NK-92 treated with Interleukin-12 subunit alpha and Interleukin-12 subunit beta, amount 100 ng/mL, for 24 hours (cell line): Measurements from ENCODE around the gene RAB40A.
"Not testable (repeated sequence)": the region's sequence is repeated elsewhere in the genome, so short reads cannot be mapped to it uniquely, and the experiment has no call there.

ENCODE experiments used
- DNase-seq: peaks from one replicate; lab custom pipeline; 2025; lab: John Stamatoyannopoulos, UW

Gene RAB40A

GRCh38 chrX:103461156-103461555 lies 58.1 kb downstream of the RAB40A start:
- no peak for DNase-seq

GRCh38 chrX:103460001-103460755 lies 59.1 kb downstream of the RAB40A start:
- DNase-seq: not testable (repeated sequence)

DNA sequence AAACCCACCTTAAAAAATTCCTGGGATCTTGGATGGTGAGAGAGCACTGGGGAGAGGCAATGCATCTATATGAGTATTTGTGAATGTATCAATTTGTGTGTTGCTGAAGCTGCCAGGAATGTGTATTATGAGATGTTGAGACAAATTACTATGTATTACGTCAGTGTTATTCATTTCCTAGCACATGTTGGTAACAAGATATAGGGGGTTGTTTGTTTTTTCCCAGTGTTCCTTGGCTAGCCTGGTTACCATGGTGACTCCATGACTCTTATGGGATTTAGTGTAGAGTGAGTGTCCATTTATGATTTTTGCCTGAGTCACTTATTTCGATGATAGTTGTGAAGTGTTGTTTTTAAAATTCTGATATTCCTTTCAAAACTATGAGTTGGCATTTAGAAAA lies 65.6 kb downstream of the RAB40A start:
- DNase-seq: no peak
